NOMO-1 (cell line): Measurements from ENCODE around the gene CSNK1D.

Experiments
- DNase-seq, 2 experiments: peaks; one replicate each; lab custom pipeline; 2025; ENCODE audit not compliant: unreplicated experiment in 2 of 2; lab: John Stamatoyannopoulos, UW

Gene CSNK1D

GRCh38 chr17:82296511-82297279, 23.2 kb upstream of the CSNK1D start:
- DNase-seq = no peak

- DNase-seq = no peak
Observed at GRCh38 chr17:82295472-82295814, 21.9 kb upstream of the CSNK1D start.

GRCh38 chr17:82294064-82294773, 20.7 kb upstream of the CSNK1D start:
- DNase-seq = no peak

- peak; percentile 98 to 99 for DNase-seq
Observed at GRCh38 chr17:82292251-82293154, 19.0 kb upstream of the CSNK1D start.

- peak; percentile 15 to 68 for DNase-seq
Observed at GRCh38 chr17:82291582-82292250, 18.2 kb upstream of the CSNK1D start.

GRCh38 chr17:82287868-82288801, 14.6 kb upstream of the CSNK1D start:
- peak; percentile 53 to 71 for DNase-seq

- DNase-seq = no peak
Observed at GRCh38 chr17:82287013-82287867, 13.7 kb upstream of the CSNK1D start.

GRCh38 chr17:82285141-82285540, 11.6 kb upstream of the CSNK1D start:
- no peak for DNase-seq

GRCh38 chr17:82283208-82283749, 9.8 kb upstream of the CSNK1D start:
- peak; percentile 5 to 17 for DNase-seq

GRCh38 chr17:82282239-82283207, 9.0 kb upstream of the CSNK1D start:
- DNase-seq = no peak

GRCh38 chr17:82281502-82282238, 8.2 kb upstream of the CSNK1D start:
- DNase-seq = no peak

- DNase-seq = no peak
Observed at GRCh38 chr17:82281076-82281475, 7.6 kb upstream of the CSNK1D start.

- no peak for DNase-seq
Observed at GRCh38 chr17:82280537-82280936, 7.0 kb upstream of the CSNK1D start.

- DNase-seq = peak; percentile 76 to 87
Observed at GRCh38 chr17:82278786-82279391, 5.4 kb upstream of the CSNK1D start.

- no peak for DNase-seq
Observed at GRCh38 chr17:82278308-82278707, 4.8 kb upstream of the CSNK1D start.

- DNase-seq = no peak
Observed at GRCh38 chr17:82277851-82278250, 4.4 kb upstream of the CSNK1D start.
